A549 (cell line): ENCODE results near the gene TRABD. TPM values are rescaled to one million over a fixed set of nuclear protein-coding genes. Genes with fewer than 3 reads are reported as not detected.
A peak's percentile ranks its signal among the peaks of the same experiment; 100 is the strongest.

Experiments used
- ATAC-seq, 2 experiments: fragments of 200-7000 bp in 1 of 2; fragments of >200 bp in 1 of 2; cut with Nextera tagmentation in 1 of 2; cut with Tn5 transposase in 1 of 2; 3 replicates each; pipeline versions ENCODE4 v1.8.0 to v1.9.1; 2018 to 2020; ENCODE audit warnings: mild to moderate bottlenecking in 1 of 2, moderate library complexity in 1 of 2
- CTCF ChIA-PET: fragments of 300-600 bp; sonication (Branson Sonifier 250); formaldehyde crosslinking; extraction: SDS; loops from one replicate; lab custom pipeline; 2021; ENCODE audit warnings: antibody characterized with exemption, inconsistent platforms; lab: Yijun Ruan, JAX
- POLR2A ChIA-PET: fragments of 350-600 bp; formaldehyde crosslinking; extraction: SDS; loops from one replicate; lab custom pipeline; 2021; ENCODE audit warnings: antibody characterized with exemption, inconsistent platforms; lab: Yijun Ruan, JAX
- DNase-seq, 2 experiments: peaks; one replicate each; pipeline versions ENCODE4 v3.0.0 to v3.0.0-alpha.2; 2011 to 2016; ENCODE audit warnings: low read depth in 1 of 2, low spot score in 1 of 2
- FAIRE-seq: peaks from 2 replicates; lab custom pipeline; 2011; peaks lifted over from hg19 to GRCh38; lab: Jason Lieb, UNC
- H3K27ac ChIP-seq, 2 experiments: fragments of >200 bp; sonication (Bioruptor Twin); formaldehyde crosslinking; 3 replicates each; pipeline ENCODE4 v1.5.1; 2016 to 2017
- H3K4me1 ChIP-seq: fragments of >200 bp; sonication (Bioruptor Twin); formaldehyde crosslinking; 3 replicates; pipeline ENCODE4 v1.6.1; 2016
- H3K4me2 ChIP-seq: fragments of >200 bp; sonication (Bioruptor Twin); formaldehyde crosslinking; 3 replicates; pipeline ENCODE4 v1.6.1; 2016
- H3K4me3 ChIP-seq: fragments of >200 bp; sonication (Bioruptor Twin); formaldehyde crosslinking; 3 replicates; pipeline ENCODE4 v1.5.1; 2016
- H3K9me3 ChIP-seq: fragments of >200 bp; sonication (Bioruptor Twin); formaldehyde crosslinking; 3 replicates; pipeline ENCODE4 v1.6.1; 2016
- CEBPB ChIP-seq, 2 experiments: fragments of >200 bp in 1 of 2; sonication (Bioruptor Twin) in 1 of 2; formaldehyde crosslinking in 1 of 2; IDR thresholded peaks; 2 replicates each; pipeline ENCODE4 v1.6.1; 2012 to 2016
- EHMT2 ChIP-seq: fragments of 200-600 bp; sonication (generic); IDR thresholded peaks from 2 replicates; pipeline ENCODE4 v1.6.1; 2016; ENCODE audit warnings: antibody characterized with exemption, low read depth, mild to moderate bottlenecking, moderate library complexity
- EP300 ChIP-seq, 2 experiments: fragments of >200 bp; sonication (Bioruptor Twin); formaldehyde crosslinking; IDR thresholded peaks; 2 replicates in 1 of 2; 3 replicates in 1 of 2; pipeline ENCODE4 v1.6.1; 2016 to 2017
- ESRRA ChIP-seq: fragments of 150-350 bp; IDR thresholded peaks from 2 replicates; pipeline ENCODE4 v1.6.1; 2014; ENCODE audit warnings: mild to moderate bottlenecking, low read length, borderline replicate concordance
- FOSB ChIP-seq: fragments of 250-450 bp; sonication (Bioruptor Pico); IDR thresholded peaks from 2 replicates; pipeline ENCODE4 v1.5.0; 2020; ENCODE audit warnings: mild to moderate bottlenecking, moderate library complexity
- GATA3 ChIP-seq: IDR thresholded peaks from 2 replicates; pipeline ENCODE4 v1.6.1; 2012; ENCODE audit warnings: borderline replicate concordance
- HOXB5 ChIP-seq: fragments of 250-450 bp; sonication (Bioruptor Pico); IDR thresholded peaks from 2 replicates; pipeline ENCODE4 v1.5.0; 2020; ENCODE audit warnings: mild to moderate bottlenecking, moderate library complexity
- JUN ChIP-seq, 2 experiments: fragments of >200 bp; sonication (Bioruptor Twin); formaldehyde crosslinking; IDR thresholded peaks; 2 replicates in 1 of 2; 3 replicates in 1 of 2; pipeline ENCODE4 v1.6.1; 2016 to 2017
- KDM5A ChIP-seq: fragments of 200-600 bp; sonication (generic); IDR thresholded peaks from 2 replicates; pipeline ENCODE4 v1.6.1; 2016; ENCODE audit warnings: antibody characterized with exemption, mild to moderate bottlenecking
- MAZ ChIP-seq: fragments of 150-350 bp; IDR thresholded peaks from 2 replicates; pipeline ENCODE4 v1.6.1; 2014; ENCODE audit warnings: antibody characterized with exemption, low read depth, low read length, borderline replicate concordance
- RCOR1 ChIP-seq: fragments of 150-350 bp; IDR thresholded peaks from 2 replicates; pipeline ENCODE4 v1.6.1; 2014; ENCODE audit warnings: antibody characterized with exemption, low read length, low read depth
- SMC3 ChIP-seq: fragments of >200 bp; sonication (Bioruptor Twin); formaldehyde crosslinking; IDR thresholded peaks from 3 replicates; pipeline ENCODE4 v1.6.1; 2018; ENCODE audit warnings: inconsistent platforms
- TP53 ChIP-seq: fragments of 250-450 bp; sonication (Bioruptor Pico); IDR thresholded peaks from 2 replicates; pipeline ENCODE4 v1.5.0; 2021; ENCODE audit warnings: mild to moderate bottlenecking, moderate library complexity
- USF2 ChIP-seq: fragments of 450-650 bp; IDR thresholded peaks from 2 replicates; pipeline ENCODE4 v1.6.1; 2014; ENCODE audit warnings: antibody characterized with exemption
- ZFP36 ChIP-seq: fragments of 450-650 bp; IDR thresholded peaks from 2 replicates; pipeline ENCODE4 v1.6.1; 2014; ENCODE audit warnings: borderline replicate concordance; ENCODE audit not compliant: partially characterized antibody
- ZNF302 ChIP-seq: fragments of 250-450 bp; sonication (Bioruptor Pico); IDR thresholded peaks from 2 replicates; pipeline ENCODE4 v1.9.0; 2021; ENCODE audit warnings: inconsistent platforms, mild to moderate bottlenecking, moderate library complexity
- ZSCAN20 ChIP-seq: fragments of 250-450 bp; sonication (Bioruptor Pico); IDR thresholded peaks from 2 replicates; pipeline ENCODE4 v1.8.0; 2022; ENCODE audit warnings: mild to moderate bottlenecking, moderate library complexity
- WGBS: methylation state at CpG from one replicate; pipeline ENCODE4 v1.1.6; 2017; ENCODE audit errors: missing lambda C conversion rate; 5-methylcytosine and 5-hydroxymethylcytosine counted together
- polyA plus RNA-seq, 4 experiments: library from polyadenylated mRNA; depleted of rRNA in 3 of 4; stranded (reverse); fragments of >200 nt; fragmentation: RNase III in 1 of 4; extraction: RNeasy Plus Mini Kit Qiagen cat#74134 plus additional on column Dnase treatment in 1 of 4; gene quantifications; 2 replicates in 3 of 4; 3 replicates in 1 of 4; pipeline ENCODE4 v1.2.3, GENCODE V29; 2011 to 2017
- TF ChIP-seq, protein P1 (sequence below): IDR thresholded peaks from 2 replicates; pipeline ENCODE4 v1.6.1; 2012
- TF ChIP-seq, protein P2 (sequence below): fragments of >200 bp; sonication (Bioruptor Twin); formaldehyde crosslinking; IDR thresholded peaks from 3 replicates; pipeline ENCODE4 v1.5.1; 2016
- TF ChIP-seq, protein P3 (sequence below): fragments of 200-600 bp; sonication (generic); IDR thresholded peaks from 2 replicates; pipeline ENCODE4 v1.6.1; 2016; ENCODE audit warnings: antibody characterized with exemption, mild to moderate bottlenecking, moderate library complexity

Gene TRABD
- polyA plus RNA-seq, 2 of the 4 experiments (the other 2 are of a cell fraction) = 14.8 to 30.4 TPM

DNA sequence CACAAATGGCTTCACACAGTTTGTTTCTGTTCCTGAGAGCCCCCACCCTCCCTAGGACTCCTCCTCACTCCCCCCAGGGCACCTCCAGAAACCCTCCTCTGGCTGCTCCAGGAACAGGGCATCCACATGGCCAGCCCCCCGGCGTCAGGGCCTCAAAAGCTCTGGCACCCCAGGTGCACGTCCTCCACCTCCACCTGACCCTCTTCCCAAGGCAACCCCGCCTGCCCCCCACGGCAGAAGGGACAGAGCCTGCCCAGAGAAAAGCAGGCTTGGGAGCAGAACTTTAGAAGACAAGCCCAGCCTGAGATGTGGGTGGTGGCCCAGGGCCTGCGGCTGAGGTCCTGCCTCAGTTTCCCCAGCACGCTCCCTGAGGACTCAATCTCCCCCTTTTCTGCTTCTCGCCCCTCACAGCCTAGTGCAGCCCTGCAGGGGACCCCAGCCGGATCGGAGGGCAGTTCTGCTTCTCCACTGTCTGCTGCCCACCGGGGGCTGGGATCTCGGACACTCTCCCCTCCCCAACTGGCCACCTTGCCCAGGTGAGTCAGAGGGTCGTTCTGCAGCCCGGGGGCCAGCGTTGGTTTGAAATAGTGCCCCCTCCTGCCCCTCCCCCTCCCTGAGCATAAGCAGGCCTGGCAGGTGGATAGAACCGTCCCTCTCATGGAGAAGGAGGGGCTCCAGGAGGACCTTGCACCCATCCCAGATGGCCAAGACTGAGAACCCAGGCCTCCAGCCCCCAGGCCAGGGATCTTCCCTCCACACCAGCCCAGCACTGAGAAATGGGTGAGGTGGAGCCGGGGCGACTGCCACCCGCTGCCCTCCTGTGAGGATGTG, 2.4 kb upstream of the TRABD start:
- no peak; a peak in 1 of 6 replicates for ATAC-seq
- H3K27ac ChIP-seq = peak overlapping the region; percentile 27 to 76; a peak in 3 of 6 replicates
- TF ChIP-seq, protein P1, sequence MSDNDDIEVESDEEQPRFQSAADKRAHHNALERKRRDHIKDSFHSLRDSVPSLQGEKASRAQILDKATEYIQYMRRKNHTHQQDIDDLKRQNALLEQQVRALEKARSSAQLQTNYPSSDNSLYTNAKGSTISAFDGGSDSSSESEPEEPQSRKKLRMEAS = no peak
- TF ChIP-seq ZNF302 (CRISPR knock-in tag) (no peak), GATA3 (no peak), RCOR1 (no peak), FOSB (no peak), USF2 (no peak), CEBPB (IDR thresholded peaks at IDR 0.05) (no peak), EP300 (IDR thresholded peaks at IDR 0.05) (no peak), ZSCAN20 (CRISPR knock-in tag) (no peak), EHMT2 (no peak)
- TF ChIP-seq, protein P2, sequence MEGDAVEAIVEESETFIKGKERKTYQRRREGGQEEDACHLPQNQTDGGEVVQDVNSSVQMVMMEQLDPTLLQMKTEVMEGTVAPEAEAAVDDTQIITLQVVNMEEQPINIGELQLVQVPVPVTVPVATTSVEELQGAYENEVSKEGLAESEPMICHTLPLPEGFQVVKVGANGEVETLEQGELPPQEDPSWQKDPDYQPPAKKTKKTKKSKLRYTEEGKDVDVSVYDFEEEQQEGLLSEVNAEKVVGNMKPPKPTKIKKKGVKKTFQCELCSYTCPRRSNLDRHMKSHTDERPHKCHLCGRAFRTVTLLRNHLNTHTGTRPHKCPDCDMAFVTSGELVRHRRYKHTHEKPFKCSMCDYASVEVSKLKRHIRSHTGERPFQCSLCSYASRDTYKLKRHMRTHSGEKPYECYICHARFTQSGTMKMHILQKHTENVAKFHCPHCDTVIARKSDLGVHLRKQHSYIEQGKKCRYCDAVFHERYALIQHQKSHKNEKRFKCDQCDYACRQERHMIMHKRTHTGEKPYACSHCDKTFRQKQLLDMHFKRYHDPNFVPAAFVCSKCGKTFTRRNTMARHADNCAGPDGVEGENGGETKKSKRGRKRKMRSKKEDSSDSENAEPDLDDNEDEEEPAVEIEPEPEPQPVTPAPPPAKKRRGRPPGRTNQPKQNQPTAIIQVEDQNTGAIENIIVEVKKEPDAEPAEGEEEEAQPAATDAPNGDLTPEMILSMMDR = no peak
- TF ChIP-seq, all 56 proteins: peak for 0
- DNase-seq = no peak
- no peak for FAIRE-seq
- Histone ChIP-seq H3K4me1 (peaks cover 16% of the 10 kb centered on the region; the same call in 2 of the 3 replicates), H3K4me3 (no peak overlapping the region), H3K4me2 (no peak overlapping the region), H3K9me3 (no peaks in the 10 kb centered on the region)
- WGBS = 94% methylated on average over 9 of the region's 19 CpGs
- CTCF ChIA-PET = no interaction called here
- POLR2A ChIA-PET = no interaction called here

GRCh38 chr22:50184004-50184901, 1.5 kb upstream of the TRABD start:
- DNase-seq (peak in 1 of 2 experiments; percentile 49), FAIRE-seq (no peak), ATAC-seq (peak; percentile 25 to 46; a peak in 4 of 6 replicates)
- TF ChIP-seq CEBPB (IDR thresholded peaks at IDR 0.05) = 0 out of 4 replicates have a peak, but pooled peaks of 1 of the 2 experiments have one; percentile 20
- no peak for TF ChIP-seq ZFP36
- ChIA-PET POLR2A (no interaction called here), CTCF (interaction anchor here (1.2 kb wide), 1 partner anchor 191 kb away, joined by 3 read pairs; no protein-coding TSS in a partner anchor)
- peaks cover 18% of the 10 kb centered on the region; the same call in 2 of the 3 replicates for H3K4me1 ChIP-seq
- H3K4me2 ChIP-seq = peak overlapping the region; percentile 17; the same call in 1 of the 3 replicates
- WGBS = 94% methylated on average over 18 of the region's 32 CpGs
- no peak overlapping the region for H3K4me3 ChIP-seq
- no peaks in the 10 kb centered on the region for H3K9me3 ChIP-seq
- peak overlapping the region; percentile 27 to 76; a peak in 3 of 6 replicates for H3K27ac ChIP-seq

GRCh38 chr22:50184902-50185374, 775 bp upstream of the TRABD start:
- ATAC-seq (no peak), FAIRE-seq (no peak)
- CTCF ChIA-PET = interaction anchor here (1.2 kb wide), 1 partner anchor 191 kb away, joined by 3 read pairs; no protein-coding TSS in a partner anchor
- no peak overlapping the region for H3K4me3 ChIP-seq
- 92% methylated on average over 8 of the region's 63 CpGs for WGBS
- peaks cover 25% of the 10 kb centered on the region for H3K4me1 ChIP-seq
- POLR2A ChIA-PET = no interaction called here
- H3K4me2 ChIP-seq = no peak overlapping the region
- TF ChIP-seq ESRRA (no peak), SMC3 (no peak), ZFP36 (no peak), MAZ (no peak), HOXB5 (no peak), JUN (IDR thresholded peaks at IDR 0.05) (no peak), EHMT2 (no peak), KDM5A (no peak), TP53 (CRISPR knock-in tag) (no peak), ZNF302 (CRISPR knock-in tag) (no peak)
- TF ChIP-seq, protein P1 = no peak
- TF ChIP-seq, protein P3, sequence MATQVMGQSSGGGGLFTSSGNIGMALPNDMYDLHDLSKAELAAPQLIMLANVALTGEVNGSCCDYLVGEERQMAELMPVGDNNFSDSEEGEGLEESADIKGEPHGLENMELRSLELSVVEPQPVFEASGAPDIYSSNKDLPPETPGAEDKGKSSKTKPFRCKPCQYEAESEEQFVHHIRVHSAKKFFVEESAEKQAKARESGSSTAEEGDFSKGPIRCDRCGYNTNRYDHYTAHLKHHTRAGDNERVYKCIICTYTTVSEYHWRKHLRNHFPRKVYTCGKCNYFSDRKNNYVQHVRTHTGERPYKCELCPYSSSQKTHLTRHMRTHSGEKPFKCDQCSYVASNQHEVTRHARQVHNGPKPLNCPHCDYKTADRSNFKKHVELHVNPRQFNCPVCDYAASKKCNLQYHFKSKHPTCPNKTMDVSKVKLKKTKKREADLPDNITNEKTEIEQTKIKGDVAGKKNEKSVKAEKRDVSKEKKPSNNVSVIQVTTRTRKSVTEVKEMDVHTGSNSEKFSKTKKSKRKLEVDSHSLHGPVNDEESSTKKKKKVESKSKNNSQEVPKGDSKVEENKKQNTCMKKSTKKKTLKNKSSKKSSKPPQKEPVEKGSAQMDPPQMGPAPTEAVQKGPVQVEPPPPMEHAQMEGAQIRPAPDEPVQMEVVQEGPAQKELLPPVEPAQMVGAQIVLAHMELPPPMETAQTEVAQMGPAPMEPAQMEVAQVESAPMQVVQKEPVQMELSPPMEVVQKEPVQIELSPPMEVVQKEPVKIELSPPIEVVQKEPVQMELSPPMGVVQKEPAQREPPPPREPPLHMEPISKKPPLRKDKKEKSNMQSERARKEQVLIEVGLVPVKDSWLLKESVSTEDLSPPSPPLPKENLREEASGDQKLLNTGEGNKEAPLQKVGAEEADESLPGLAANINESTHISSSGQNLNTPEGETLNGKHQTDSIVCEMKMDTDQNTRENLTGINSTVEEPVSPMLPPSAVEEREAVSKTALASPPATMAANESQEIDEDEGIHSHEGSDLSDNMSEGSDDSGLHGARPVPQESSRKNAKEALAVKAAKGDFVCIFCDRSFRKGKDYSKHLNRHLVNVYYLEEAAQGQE = no peak
- TF ChIP-seq, all 56 proteins: peak for 0
- H3K27ac ChIP-seq = peak overlapping the region in 1 of 2 experiments; percentile 99; a peak in 3 of 6 replicates
- DNase-seq = no peak
- H3K9me3 ChIP-seq = no peaks in the 10 kb centered on the region
